ENCODE measurements around the gene PIM3. TPM values are rescaled to one million over a fixed set of nuclear protein-coding genes. Genes with fewer than 3 reads are reported as not detected.

PIM3 gene
- total RNA-seq, 1 experiment from 2014 or later, result 183 TPM

DNA sequence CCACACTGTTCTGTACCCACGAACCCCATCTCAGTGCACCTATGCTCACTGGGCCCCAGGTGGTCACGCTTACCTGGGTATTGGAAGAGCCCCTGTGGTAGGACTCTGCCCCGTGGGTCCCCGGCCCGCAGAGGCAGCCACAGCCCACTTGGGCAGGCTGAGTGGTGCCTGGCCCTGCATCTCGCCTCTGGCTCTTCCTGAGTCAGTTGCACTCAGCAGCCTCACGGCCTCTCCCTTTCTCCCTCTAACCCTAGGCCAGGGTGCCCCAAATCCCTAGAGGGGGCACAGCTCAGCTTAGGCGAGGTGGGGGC lies 32.4 kb upstream of the PIM3 start:
- no peak for DNase-seq (ENCODE audit: low spot score)

GRCh38 chr22:49928555-49929210 lies 31.9 kb upstream of the PIM3 start:
- DNase-seq (ENCODE audit: low spot score), result no peak

- peak; percentile 49 for DNase-seq (ENCODE audit: low spot score)
These were observed 31.2 kb upstream of the PIM3 start for GRCh38 chr22:49929211-49929979.

DNA sequence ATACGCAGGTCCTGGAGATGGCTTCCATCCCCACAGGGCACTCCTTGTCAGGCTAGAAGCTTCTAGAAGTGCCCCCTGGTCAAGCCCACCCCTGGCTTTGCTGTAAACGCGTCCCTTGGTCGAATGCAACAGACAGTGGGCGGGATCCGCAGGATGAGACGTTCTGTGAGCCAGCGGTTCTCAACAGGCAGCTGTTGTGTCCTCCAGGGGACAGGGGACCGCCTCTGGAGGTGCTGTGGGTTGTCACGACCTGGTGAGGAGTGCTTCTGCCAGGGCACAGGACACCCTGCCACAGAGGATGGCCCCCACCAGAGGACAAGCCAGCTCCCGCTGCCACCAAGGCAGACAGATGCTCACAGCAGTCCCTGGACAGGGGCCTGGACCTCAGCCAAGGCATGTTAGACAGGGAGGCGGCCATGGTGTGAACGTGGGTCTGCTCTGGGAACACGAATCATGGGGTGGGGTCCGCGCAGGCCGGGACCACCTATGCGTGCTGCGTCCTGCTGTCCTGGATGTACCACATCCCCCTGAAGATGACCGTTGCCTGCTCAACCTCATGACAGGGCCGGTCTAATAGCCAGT lies 30.5 kb upstream of the PIM3 start:
- no peak for DNase-seq (ENCODE audit: low spot score)

- DNase-seq (ENCODE audit: low spot score), result peak; percentile 86
These were observed 29.8 kb upstream of the PIM3 start for GRCh38 chr22:49930596-49931412.

- DNase-seq (ENCODE audit: low spot score), result no peak
These were observed 27.1 kb upstream of the PIM3 start for GRCh38 chr22:49933236-49934159.

- no peak for DNase-seq (ENCODE audit: low spot score)
These were observed 26.2 kb upstream of the PIM3 start for GRCh38 chr22:49934160-49934890.

GRCh38 chr22:49934891-49935557 lies 25.5 kb upstream of the PIM3 start:
- DNase-seq (ENCODE audit: low spot score), result no peak

- no peak for DNase-seq (ENCODE audit: low spot score)
These were observed 25.0 kb upstream of the PIM3 start for GRCh38 chr22:49935561-49935960.

DNA sequence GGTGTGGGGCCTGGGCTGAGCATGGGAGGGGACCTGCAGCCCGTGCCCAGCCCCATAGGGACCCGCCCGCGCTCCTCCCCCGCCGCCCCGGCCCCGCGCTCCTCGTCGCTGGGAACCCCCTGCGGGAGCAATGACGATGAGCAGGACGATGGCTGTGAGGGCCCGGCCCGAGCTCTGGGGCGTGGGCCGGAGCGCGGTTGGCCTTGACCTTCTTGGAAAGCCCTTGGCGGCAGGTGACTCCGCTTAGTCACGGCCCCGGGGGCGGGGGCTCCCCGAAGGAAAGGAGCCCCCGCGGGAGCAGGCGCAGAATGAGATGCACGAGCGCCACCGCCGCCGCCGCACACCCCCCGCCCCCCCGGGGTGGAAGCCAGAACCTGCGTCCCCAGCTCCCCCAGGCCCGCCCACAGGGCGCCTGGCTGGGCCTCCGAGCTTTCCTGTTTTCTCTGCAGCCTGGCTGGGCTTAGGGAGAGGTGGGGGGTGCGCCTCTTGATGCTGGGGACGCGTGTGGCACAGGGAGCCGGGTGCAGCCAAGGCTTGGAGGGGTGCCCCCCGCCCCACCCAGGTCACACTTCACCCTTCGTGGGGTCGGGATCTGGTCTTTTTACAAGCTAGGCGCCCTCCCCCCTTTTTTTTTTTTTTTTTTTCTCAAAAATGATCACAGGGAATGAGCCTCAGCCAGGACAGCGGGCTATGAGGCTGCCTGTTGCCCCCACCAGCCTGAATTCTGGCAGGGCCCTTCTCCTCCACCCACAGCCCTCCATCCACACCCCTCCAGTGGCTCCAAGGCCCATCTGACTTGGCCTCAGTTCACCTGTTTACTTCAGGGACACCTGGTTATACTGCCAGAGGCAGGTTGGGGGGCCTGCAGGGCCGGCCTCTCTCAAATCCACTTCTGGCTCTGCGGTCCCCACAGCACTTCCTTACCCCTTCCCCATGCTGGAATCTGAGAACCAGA lies 24.3 kb upstream of the PIM3 start:
- DNase-seq (ENCODE audit: low spot score), result peak; percentile 37

GRCh38 chr22:49936973-49937757 lies 23.4 kb upstream of the PIM3 start:
- DNase-seq (ENCODE audit: low spot score), result no peak

GRCh38 chr22:49937758-49938564 lies 22.6 kb upstream of the PIM3 start:
- no peak for DNase-seq (ENCODE audit: low spot score)

GRCh38 chr22:49938565-49939136 lies 21.9 kb upstream of the PIM3 start:
- DNase-seq (ENCODE audit: low spot score), result no peak

- DNase-seq (ENCODE audit: low spot score), result no peak
These were observed 18.9 kb upstream of the PIM3 start for GRCh38 chr22:49941507-49942316.

- DNase-seq (ENCODE audit: low spot score), result no peak
These were observed 17.8 kb upstream of the PIM3 start for GRCh38 chr22:49942565-49943404.
